Breast epithelium (tissue), 4 donors: ENCODE results near the gene PTTG1IP. TPM values are rescaled to one million over a fixed set of nuclear protein-coding genes. Genes with fewer than 3 reads are reported as not detected.

ENCODE experiments used
- DNase-seq, 2 donors: peaks; one replicate each; pipeline ENCODE4 v3.0.0-alpha.2; 2019; ENCODE audit warnings: low spot score in 2 of 2
- H3K27ac ChIP-seq, 2 donors: fragments of 200-600 bp; sonication (generic) in 1 of 2; one replicate each; pipeline ENCODE4 v1.5.1; 2016 to 2019; ENCODE audit warnings: mild to moderate bottlenecking in 1 of 2
- H3K27me3 ChIP-seq, 2 donors: fragments of 200-600 bp; sonication (generic) in 1 of 2; one replicate each; pipeline versions ENCODE4 v1.5.1 to v1.6.0; 2017 to 2019; ENCODE audit warnings: control low read depth in 1 of 2, mild to moderate bottlenecking in 1 of 2
- H3K36me3 ChIP-seq: fragments of 200-600 bp; one replicate; pipeline ENCODE4 v1.5.1; 2019
- H3K4me1 ChIP-seq, 2 donors: fragments of 200-600 bp; sonication (generic); one replicate each; pipeline ENCODE4 v1.5.1; 2016 to 2019; ENCODE audit warnings: control low read depth in 1 of 2
- H3K4me3 ChIP-seq, 3 donors: fragments of 200-600 bp; sonication (generic); 1 replicate in 2 of 3; 2 replicates in 1 of 3; pipeline ENCODE4 v1.5.1; 2016 to 2019; ENCODE audit warnings: mild to moderate bottlenecking in 3 of 3, moderate library complexity in 2 of 3
- H3K9me3 ChIP-seq, 2 donors: fragments of 200-600 bp; sonication (generic) in 1 of 2; one replicate each; pipeline ENCODE4 v1.5.1; 2016 to 2019; ENCODE audit warnings: control low read depth in 1 of 2
- POLR2A ChIP-seq: fragments of 450-650 bp; IDR thresholded peaks from one replicate; pipeline ENCODE4 v1.6.1; 2016; ENCODE audit warnings: antibody characterized with exemption, mild to moderate bottlenecking, moderate library complexity
- POLR2AphosphoS5 ChIP-seq, 3 donors: sonication (generic); formaldehyde crosslinking; IDR thresholded peaks; one replicate each; pipeline ENCODE4 v1.6.1; 2017; ENCODE audit warnings: antibody characterized with exemption in 3 of 3
- intact Hi-C: fragments of 100-400 bp; cut with DNase I; formaldehyde crosslinking; loops from one replicate; pipeline ENCODE4 v1.15.1; 2023; ENCODE audit warnings: low total_unique reads
- total RNA-seq, 3 donors: library from RNA; depleted of rRNA; stranded (reverse); fragments of >200 nt; gene quantifications; one replicate each; pipeline ENCODE4 v1.1.0, GENCODE V29; 2016
- TF ChIP-seq, protein P1 (sequence below), 3 donors: fragments of 450-650 bp; IDR thresholded peaks; one replicate each; pipeline ENCODE4 v1.5.1; 2016 to 2017; ENCODE audit warnings: antibody characterized with exemption in 3 of 3, mild to moderate bottlenecking in 3 of 3, moderate library complexity in 3 of 3

The PTTG1IP gene
- total RNA-seq, 3 donors from 2014 or later = 187 to 351 (median 272) TPM

DNA sequence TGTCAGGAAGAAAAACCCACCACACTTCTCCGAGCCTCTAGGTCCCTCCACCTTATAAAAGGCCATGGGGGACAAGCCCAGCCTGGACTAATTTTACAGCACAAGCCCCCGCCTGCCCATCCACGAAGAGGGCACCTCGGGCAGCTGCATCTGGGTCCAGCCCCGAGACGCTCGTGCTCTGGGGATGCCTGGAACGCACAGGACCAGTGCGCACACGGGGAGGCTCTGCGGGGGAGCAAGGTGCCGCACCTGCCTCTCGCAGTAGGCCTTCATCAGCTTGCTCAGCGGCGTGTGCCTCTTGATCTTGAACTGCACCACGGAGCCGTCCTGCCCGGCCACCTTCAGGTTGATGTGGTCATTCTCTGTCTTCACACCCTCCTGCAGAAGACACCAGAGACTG is 59.8 kb downstream of the PTTG1IP start:
- TF ChIP-seq, protein P1, sequence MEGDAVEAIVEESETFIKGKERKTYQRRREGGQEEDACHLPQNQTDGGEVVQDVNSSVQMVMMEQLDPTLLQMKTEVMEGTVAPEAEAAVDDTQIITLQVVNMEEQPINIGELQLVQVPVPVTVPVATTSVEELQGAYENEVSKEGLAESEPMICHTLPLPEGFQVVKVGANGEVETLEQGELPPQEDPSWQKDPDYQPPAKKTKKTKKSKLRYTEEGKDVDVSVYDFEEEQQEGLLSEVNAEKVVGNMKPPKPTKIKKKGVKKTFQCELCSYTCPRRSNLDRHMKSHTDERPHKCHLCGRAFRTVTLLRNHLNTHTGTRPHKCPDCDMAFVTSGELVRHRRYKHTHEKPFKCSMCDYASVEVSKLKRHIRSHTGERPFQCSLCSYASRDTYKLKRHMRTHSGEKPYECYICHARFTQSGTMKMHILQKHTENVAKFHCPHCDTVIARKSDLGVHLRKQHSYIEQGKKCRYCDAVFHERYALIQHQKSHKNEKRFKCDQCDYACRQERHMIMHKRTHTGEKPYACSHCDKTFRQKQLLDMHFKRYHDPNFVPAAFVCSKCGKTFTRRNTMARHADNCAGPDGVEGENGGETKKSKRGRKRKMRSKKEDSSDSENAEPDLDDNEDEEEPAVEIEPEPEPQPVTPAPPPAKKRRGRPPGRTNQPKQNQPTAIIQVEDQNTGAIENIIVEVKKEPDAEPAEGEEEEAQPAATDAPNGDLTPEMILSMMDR (IDR thresholded peaks at IDR 0.05) = no peak
- TF ChIP-seq POLR2A (no peak), POLR2AphosphoS5 (IDR thresholded peaks at IDR 0.05) (no peak)
- Histone ChIP-seq H3K27ac (no peak overlapping the region), H3K27me3 (no peaks in the 10 kb centered on the region), H3K4me1 (peaks cover 8 to 10% of the 10 kb centered on the region in 2 donors), H3K36me3 (no peaks in the 10 kb centered on the region), H3K4me3 (no peak overlapping the region), H3K9me3 (no peaks in the 10 kb centered on the region)
- no peak for DNase-seq
- intact Hi-C loops = no loop called here

DNA sequence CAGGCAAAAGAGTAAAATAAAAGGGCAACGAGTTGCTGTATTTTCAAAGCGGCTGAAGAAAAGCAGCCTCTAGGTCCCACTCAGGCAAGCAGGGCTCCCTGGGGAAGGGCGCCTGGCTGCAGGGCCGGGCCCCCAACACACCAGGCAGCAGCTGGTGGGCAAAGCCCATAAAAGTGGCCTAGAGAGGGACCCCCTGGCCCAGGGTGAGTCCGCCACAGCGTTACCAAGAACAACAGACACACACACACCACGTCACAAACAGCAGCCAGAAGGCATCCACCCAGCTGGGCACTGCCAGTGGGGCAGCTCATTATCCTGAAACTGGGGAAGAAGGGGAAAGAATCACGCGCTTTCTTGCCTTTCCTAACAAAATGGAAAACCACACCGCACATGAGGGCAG is 60.3 kb downstream of the PTTG1IP start:
- intact Hi-C loops = no loop called here
- Histone ChIP-seq H3K9me3 (no peaks in the 10 kb centered on the region), H3K36me3 (no peaks in the 10 kb centered on the region), H3K27ac (peak overlapping the region in 1 of 2 donors; percentile 25), H3K4me3 (no peak overlapping the region), H3K27me3 (no peaks in the 10 kb centered on the region), H3K4me1 (peaks cover 8 to 10% of the 10 kb centered on the region in 2 donors)
- TF ChIP-seq POLR2AphosphoS5 (IDR thresholded peaks at IDR 0.05) = no peak
- TF ChIP-seq, protein P1 (IDR thresholded peaks at IDR 0.05) = no peak
- TF ChIP-seq POLR2A = no peak
- no peak for DNase-seq

DNA sequence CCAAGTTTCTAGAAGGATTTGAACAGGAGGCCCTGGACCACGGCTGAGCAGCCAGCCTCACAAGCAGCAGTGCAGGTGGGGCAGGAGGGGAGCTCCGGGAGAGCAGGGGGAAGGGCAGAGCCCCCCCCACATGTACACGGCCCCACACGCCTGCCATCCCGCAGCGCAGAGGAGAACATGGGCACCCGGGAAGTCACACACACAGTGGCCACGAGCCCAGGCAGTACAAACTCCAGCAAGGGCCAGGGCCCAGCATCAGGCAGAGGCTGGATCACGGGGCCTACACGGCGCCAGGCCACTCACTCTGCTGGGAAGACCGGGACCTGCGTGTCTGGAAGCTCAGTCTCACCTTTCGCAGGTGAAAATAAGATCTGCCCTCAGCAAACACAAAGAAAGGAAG is 60.9 kb downstream of the PTTG1IP start:
- Histone ChIP-seq H3K27ac (peak overlapping the region in 1 of 2 donors; percentile 25), H3K9me3 (no peaks in the 10 kb centered on the region), H3K27me3 (no peaks in the 10 kb centered on the region), H3K4me1 (peaks cover 8 to 10% of the 10 kb centered on the region in 2 donors), H3K4me3 (no peak overlapping the region), H3K36me3 (no peaks in the 10 kb centered on the region)
- TF ChIP-seq, protein P1 (IDR thresholded peaks at IDR 0.05) = no peak
- no peak for TF ChIP-seq POLR2A
- TF ChIP-seq POLR2AphosphoS5 (IDR thresholded peaks at IDR 0.05) = no peak
- intact Hi-C loops = no loop called here
- no peak for DNase-seq

DNA sequence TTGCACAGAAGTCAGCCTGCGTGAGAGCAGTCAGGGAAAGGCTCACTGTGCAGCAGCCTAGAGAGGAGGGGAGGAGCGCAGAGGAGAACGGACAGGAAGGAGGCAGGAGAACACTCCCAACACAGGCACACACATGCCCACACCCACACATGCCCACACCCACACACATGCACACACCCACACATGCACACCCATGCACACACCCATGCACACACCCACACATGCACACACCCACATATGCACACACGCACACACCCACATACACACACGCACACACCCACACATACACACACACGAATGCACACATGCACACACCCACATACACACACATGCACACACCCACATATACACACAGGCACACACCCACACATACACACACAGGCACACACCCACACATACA is 62.7 kb downstream of the PTTG1IP start:
- TF ChIP-seq, protein P1 (IDR thresholded peaks at IDR 0.05) = no peak
- TF ChIP-seq POLR2A = no peak
- no peak for TF ChIP-seq POLR2AphosphoS5 (IDR thresholded peaks at IDR 0.05)
- intact Hi-C loops = no loop called here
- no peaks in the 10 kb centered on the region for H3K9me3 ChIP-seq
- H3K36me3 ChIP-seq = no peaks in the 10 kb centered on the region
- no peaks in the 10 kb centered on the region for H3K27me3 ChIP-seq
- H3K4me1 ChIP-seq = peaks cover 0 to 8% of the 10 kb centered on the region in 2 donors
- H3K4me3 ChIP-seq = no peak overlapping the region
- DNase-seq = no peak
- no peak overlapping the region for H3K27ac ChIP-seq

DNA sequence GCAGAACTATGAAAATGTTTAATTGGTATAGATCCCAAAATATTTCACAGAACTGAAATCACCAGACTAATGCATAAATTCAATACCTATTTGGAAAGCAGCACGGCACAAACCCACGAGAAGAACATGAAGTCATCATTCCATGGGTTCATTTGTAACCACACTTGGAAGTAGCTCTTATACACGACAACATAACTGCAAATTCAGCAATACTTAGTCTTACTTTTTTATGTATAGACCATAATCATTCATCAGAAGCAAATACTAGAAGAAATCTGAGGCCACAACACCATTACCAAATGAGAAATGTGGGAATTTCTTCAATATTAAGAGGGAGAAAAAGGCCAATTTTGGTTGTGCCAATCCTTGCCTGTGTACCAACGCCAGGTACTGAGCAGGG is 67.6 kb downstream of the PTTG1IP start:
- Histone ChIP-seq H3K4me3 (no peak overlapping the region), H3K27ac (no peak overlapping the region), H3K9me3 (no peaks in the 10 kb centered on the region), H3K4me1 (no peaks in the 10 kb centered on the region), H3K36me3 (no peaks in the 10 kb centered on the region), H3K27me3 (no peaks in the 10 kb centered on the region)
- no peak for DNase-seq
- intact Hi-C loops = no loop called here
- no peak for TF ChIP-seq POLR2AphosphoS5 (IDR thresholded peaks at IDR 0.05)
- TF ChIP-seq, protein P1 (IDR thresholded peaks at IDR 0.05) = no peak
- no peak for TF ChIP-seq POLR2A
